ENCODE measurements around the gene MAPK8IP3. TPM values are rescaled to one million over a fixed set of nuclear protein-coding genes. Genes with fewer than 3 reads are reported as not detected.

MAPK8IP3 gene
- total and polyA plus RNA-seq, 7 donors = 11.7 to 31.6 (median 22.6) TPM

- H3K36me3 ChIP-seq (ENCODE audit: insufficient read depth in 1 of 2, low read depth in 1 of 2) = peaks cover 0 to 77% of the 10 kb centered on the region in 2 donors
- no peak for TF ChIP-seq CTCF (IDR thresholded peaks at IDR 0.05)
- DNase-seq (no peak), ATAC-seq (no peak)
- intact Hi-C loops (cut with DNase I) = no loop called here
- no peak overlapping the region for H3K27ac ChIP-seq
- H3K27me3 ChIP-seq (ENCODE audit: insufficient read depth in 3 of 3, low read length in 2 of 3) = no peaks in the 10 kb centered on the region
- WGBS, 3 donors = 93 to 95% (median 95%) methylated on average over 15 of the region's 15 CpGs
- peaks cover 10% of the 10 kb centered on the region for H3K4me1 ChIP-seq
- H3K4me3 ChIP-seq = no peak overlapping the region
- H3K9me3 ChIP-seq = no peaks in the 10 kb centered on the region
These were observed 113.6 kb downstream of the MAPK8IP3 start for GRCh38 chr16:1819611-1820010.

Other genes with a start within 250 kb of the MAPK8IP3 start
- gene CLCN7, start 231.2 kb upstream of the MAPK8IP3 start, total RNA-seq = 10 to 100 TPM; 41.2 to 65.4 (median 46.2) TPM
- 10 to 100 TPM; 27.0 to 33.6 (median 29.7) TPM for gene CLCN7, start 231.2 kb upstream of the MAPK8IP3 start, polyA plus RNA-seq
- under 1 TPM in 1 of 4 donors, not detected in 3; 0.26 TPM for gene PTX4, start 217.3 kb upstream of the MAPK8IP3 start, total RNA-seq
- gene PTX4, start 217.3 kb upstream of the MAPK8IP3 start, polyA plus RNA-seq = under 1 TPM in 2 of 3 donors, not detected in 1; 0.04 to 0.23 TPM
- 10 to 100 TPM; 15.8 to 23.8 (median 19.6) TPM for gene TELO2, start 212.8 kb upstream of the MAPK8IP3 start, total RNA-seq
- 10 to 100 TPM; 11.6 to 18.3 (median 14.0) TPM for gene TELO2, start 212.8 kb upstream of the MAPK8IP3 start, polyA plus RNA-seq
- gene TMEM204, start 172.5 kb upstream of the MAPK8IP3 start, total RNA-seq = 10 to 100 TPM in 2 of 4 donors, 1 to 10 TPM in 2; 7.5 to 21.7 (median 10.2) TPM
- 10 to 100 TPM; 11.8 to 22.3 (median 12.0) TPM for gene TMEM204, start 172.5 kb upstream of the MAPK8IP3 start, polyA plus RNA-seq
- 1 to 10 TPM; 3.0 to 5.0 (median 4.2) TPM for gene IFT140, start 94.1 kb upstream of the MAPK8IP3 start, total RNA-seq
- 1 to 10 TPM; 2.6 to 3.9 (median 3.0) TPM for gene IFT140, start 94.1 kb upstream of the MAPK8IP3 start, polyA plus RNA-seq
- gene CRAMP1, start 93.8 kb upstream of the MAPK8IP3 start, total RNA-seq = 10 to 100 TPM in 2 of 4 donors, 1 to 10 TPM in 2; 7.6 to 13.1 (median 10.5) TPM
- gene CRAMP1, start 93.8 kb upstream of the MAPK8IP3 start, polyA plus RNA-seq = 1 to 10 TPM; 3.3 to 8.6 (median 3.8) TPM
- 10 to 100 TPM; 21.4 to 30.6 (median 25.1) TPM for gene JPT2, start 27.9 kb upstream of the MAPK8IP3 start, total RNA-seq
- gene JPT2, start 27.9 kb upstream of the MAPK8IP3 start, polyA plus RNA-seq = 10 to 100 TPM; 14.4 to 27.7 (median 14.6) TPM
- gene NME3, start 65.3 kb downstream of the MAPK8IP3 start, total RNA-seq = 10 to 100 TPM in 3 of 4 donors, 1 to 10 TPM in 1; 9.9 to 23.8 (median 13.8) TPM
- gene NME3, start 65.3 kb downstream of the MAPK8IP3 start, polyA plus RNA-seq = 10 to 100 TPM; 18.8 to 27.1 (median 22.4) TPM
- 10 to 100 TPM in 1 of 4 donors, 1 to 10 TPM in 3; 4.3 to 11.3 (median 5.9) TPM for gene EME2, start 66.6 kb downstream of the MAPK8IP3 start, total RNA-seq
- gene EME2, start 66.6 kb downstream of the MAPK8IP3 start, polyA plus RNA-seq = 1 to 10 TPM; 2.6 to 5.2 (median 4.5) TPM
- 10 to 100 TPM; 56.3 to 75.1 (median 71.4) TPM for gene MRPS34, start 66.9 kb downstream of the MAPK8IP3 start, total RNA-seq
- gene MRPS34, start 66.9 kb downstream of the MAPK8IP3 start, polyA plus RNA-seq = 100 to 1,000 TPM in 2 of 3 donors, 10 to 100 TPM in 1; 85.6 to 172 (median 138) TPM
- 10 to 100 TPM; 38.4 to 59.5 (median 49.9) TPM for gene SPSB3, start 76.4 kb downstream of the MAPK8IP3 start, total RNA-seq
- 100 to 1,000 TPM in 1 of 3 donors, 10 to 100 TPM in 2; 26.3 to 108 (median 78.1) TPM for gene SPSB3, start 76.4 kb downstream of the MAPK8IP3 start, polyA plus RNA-seq
- 10 to 100 TPM; 34.7 to 44.7 (median 38.5) TPM for gene NUBP2, start 76.8 kb downstream of the MAPK8IP3 start, total RNA-seq
- 10 to 100 TPM; 61.9 to 96.0 (median 76.1) TPM for gene NUBP2, start 76.8 kb downstream of the MAPK8IP3 start, polyA plus RNA-seq
- gene IGFALS, start 87.5 kb downstream of the MAPK8IP3 start, total RNA-seq = under 1 TPM in 1 of 4 donors, not detected in 3; 0.22 TPM
- under 1 TPM; 0.12 to 0.38 (median 0.14) TPM for gene IGFALS, start 87.5 kb downstream of the MAPK8IP3 start, polyA plus RNA-seq
- gene HAGH, start 120.6 kb downstream of the MAPK8IP3 start, total RNA-seq = 100 to 1,000 TPM; 123 to 167 (median 157) TPM
- gene HAGH, start 120.6 kb downstream of the MAPK8IP3 start, polyA plus RNA-seq = 100 to 1,000 TPM; 112 to 277 (median 186) TPM
- gene FAHD1, start 121.0 kb downstream of the MAPK8IP3 start, total RNA-seq = 10 to 100 TPM; 23.2 to 28.1 (median 24.1) TPM
- 10 to 100 TPM; 27.0 to 63.8 (median 30.2) TPM for gene FAHD1, start 121.0 kb downstream of the MAPK8IP3 start, polyA plus RNA-seq
- gene MEIOB, start 166.0 kb downstream of the MAPK8IP3 start, total RNA-seq = not detected
- not detected for gene MEIOB, start 166.0 kb downstream of the MAPK8IP3 start, polyA plus RNA-seq
- not detected for gene HS3ST6, start 212.2 kb downstream of the MAPK8IP3 start, total RNA-seq
- gene HS3ST6, start 212.2 kb downstream of the MAPK8IP3 start, polyA plus RNA-seq = not detected
- 10 to 100 TPM; 44.2 to 65.3 (median 53.2) TPM for gene MSRB1, start 237.0 kb downstream of the MAPK8IP3 start, total RNA-seq
- gene MSRB1, start 237.0 kb downstream of the MAPK8IP3 start, polyA plus RNA-seq = 10 to 100 TPM; 50.4 to 83.4 (median 76.1) TPM
- 100 to 1,000 TPM; 205 to 296 (median 233) TPM for gene RPL3L, start 248.5 kb downstream of the MAPK8IP3 start, total RNA-seq
- gene RPL3L, start 248.5 kb downstream of the MAPK8IP3 start, polyA plus RNA-seq = 100 to 1,000 TPM; 116 to 315 (median 188) TPM

Measured in psoas muscle (tissue), 8 donors.